ENCODE results near the gene CCM2L.

GRCh38 chr20:31977080-31977479 lies 33.2 kb upstream of the CCM2L start:
- TF ChIP-seq CTCF (conservative IDR thresholded peaks at IDR 0.05; ENCODE audit: low read length) (no peak), EZH2phosphoT487 (IDR thresholded peaks at IDR 0.05; ENCODE audit: borderline replicate concordance, low read depth, low read length) (no peak)

All from OCI-LY7 (cell line).